PC-9 (cell line): Measurements from ENCODE around the gene FHAD1. TPM values are rescaled to one million over a fixed set of nuclear protein-coding genes. Genes with fewer than 3 reads are reported as not detected.
A peak's percentile ranks its signal among the peaks of the same experiment; 100 is the strongest.

Source experiments
- BruUV-seq: library from RNA; stranded (reverse); fragments of 400-500 nt; replicated peaks from 2 replicates; lab custom pipeline; 2021; lab: Mats Ljungman, UMichigan
- CTCF ChIA-PET: fragments of 300-600 bp; sonication (Branson Sonifier 250); formaldehyde crosslinking; loops from one replicate; lab custom pipeline; 2022; ENCODE audit warnings: antibody characterized with exemption; lab: Charles Lee
- POLR2A ChIA-PET: fragments of 300-600 bp; sonication (Branson Sonifier 250); formaldehyde crosslinking; loops from one replicate; lab custom pipeline; 2022; ENCODE audit warnings: antibody characterized with exemption; ENCODE audit not compliant: unreplicated experiment; lab: Charles Lee
- DNase-seq, 2 experiments: peaks; one replicate each; pipeline versions ENCODE4 v3.0.0 to v3.0.0-alpha.2; 2015 to 2022; ENCODE audit warnings: mixed read lengths in 1 of 2
- H2AFZ ChIP-seq: fragments of 200-600 bp; sonication (generic); 2 replicates; pipeline ENCODE4 v1.8.1; 2017; ENCODE audit warnings: antibody characterized with exemption
- H3F3A ChIP-seq: fragments of 200-600 bp; sonication (generic); 2 replicates; pipeline ENCODE4 v1.8.1; 2017; ENCODE audit warnings: antibody characterized with exemption, mild to moderate bottlenecking, low read depth; ENCODE audit not compliant: insufficient read depth
- H3K27ac ChIP-seq: fragments of 200-600 bp; sonication (generic); 2 replicates; pipeline ENCODE4 v1.6.1; 2016; ENCODE audit warnings: mixed run types
- H3K27me3 ChIP-seq: fragments of 200-600 bp; sonication (generic); 2 replicates; pipeline ENCODE4 v1.6.1; 2016; ENCODE audit warnings: low read depth, mixed run types; ENCODE audit not compliant: insufficient read depth
- H3K36me3 ChIP-seq: fragments of 200-600 bp; sonication (generic); 2 replicates; pipeline ENCODE4 v1.6.1; 2016; ENCODE audit warnings: low read depth, mixed run types
- H3K4me1 ChIP-seq: fragments of 200-600 bp; sonication (generic); replicated peaks from 2 replicates; pipeline ENCODE4 v1.6.1; 2016; ENCODE audit warnings: mixed run types; ENCODE audit not compliant: insufficient read depth
- H3K4me2 ChIP-seq: fragments of 200-600 bp; sonication (generic); 2 replicates; pipeline ENCODE4 v1.6.1; 2017; ENCODE audit warnings: mixed run types
- H3K4me3 ChIP-seq: fragments of 200-600 bp; sonication (generic); 2 replicates; pipeline ENCODE4 v1.6.1; 2016; ENCODE audit warnings: mixed run types
- H3K79me2 ChIP-seq: fragments of 200-600 bp; sonication (generic); 2 replicates; pipeline ENCODE4 v1.6.1; 2017; ENCODE audit warnings: low read depth, mixed run types
- H3K9me2 ChIP-seq: fragments of 200-600 bp; sonication (generic); 2 replicates; pipeline ENCODE4 v1.8.1; 2017; ENCODE audit warnings: mild to moderate bottlenecking; ENCODE audit not compliant: insufficient read depth
- H3K9me3 ChIP-seq: fragments of 200-600 bp; sonication (generic); 2 replicates; pipeline ENCODE4 v1.8.1; 2016; ENCODE audit warnings: low read depth; ENCODE audit not compliant: insufficient read depth
- H4K20me1 ChIP-seq: fragments of 200-600 bp; sonication (generic); 2 replicates; pipeline ENCODE4 v1.8.1; 2017; ENCODE audit not compliant: insufficient read depth
- EZH2 ChIP-seq: fragments of 200-600 bp; sonication (generic); IDR thresholded peaks from 2 replicates; pipeline ENCODE4 v1.8.0; 2017; ENCODE audit warnings: antibody characterized with exemption, low read depth
- intact Hi-C: fragments of 100-400 bp; cut with micrococcal nuclease; formaldehyde crosslinking; loops from one replicate; pipeline ENCODE4 v1.10.0; 2022; ENCODE audit not compliant: unreplicated experiment
- total RNA-seq: library from RNA; stranded (reverse); gene quantifications from 2 replicates; pipeline ENCODE4 v1.2.3, GENCODE V29; 2021
- TF ChIP-seq, protein P1 (sequence below): fragments of 200-600 bp; sonication (generic); conservative IDR thresholded peaks from 2 replicates; pipeline ENCODE4 v1.6.1; 2017; ENCODE audit warnings: mixed run types, antibody characterized with exemption, mild to moderate bottlenecking, moderate library complexity

The FHAD1 gene
- total RNA-seq, 1 experiment from 2014 or later: 6.9 TPM

DNA sequence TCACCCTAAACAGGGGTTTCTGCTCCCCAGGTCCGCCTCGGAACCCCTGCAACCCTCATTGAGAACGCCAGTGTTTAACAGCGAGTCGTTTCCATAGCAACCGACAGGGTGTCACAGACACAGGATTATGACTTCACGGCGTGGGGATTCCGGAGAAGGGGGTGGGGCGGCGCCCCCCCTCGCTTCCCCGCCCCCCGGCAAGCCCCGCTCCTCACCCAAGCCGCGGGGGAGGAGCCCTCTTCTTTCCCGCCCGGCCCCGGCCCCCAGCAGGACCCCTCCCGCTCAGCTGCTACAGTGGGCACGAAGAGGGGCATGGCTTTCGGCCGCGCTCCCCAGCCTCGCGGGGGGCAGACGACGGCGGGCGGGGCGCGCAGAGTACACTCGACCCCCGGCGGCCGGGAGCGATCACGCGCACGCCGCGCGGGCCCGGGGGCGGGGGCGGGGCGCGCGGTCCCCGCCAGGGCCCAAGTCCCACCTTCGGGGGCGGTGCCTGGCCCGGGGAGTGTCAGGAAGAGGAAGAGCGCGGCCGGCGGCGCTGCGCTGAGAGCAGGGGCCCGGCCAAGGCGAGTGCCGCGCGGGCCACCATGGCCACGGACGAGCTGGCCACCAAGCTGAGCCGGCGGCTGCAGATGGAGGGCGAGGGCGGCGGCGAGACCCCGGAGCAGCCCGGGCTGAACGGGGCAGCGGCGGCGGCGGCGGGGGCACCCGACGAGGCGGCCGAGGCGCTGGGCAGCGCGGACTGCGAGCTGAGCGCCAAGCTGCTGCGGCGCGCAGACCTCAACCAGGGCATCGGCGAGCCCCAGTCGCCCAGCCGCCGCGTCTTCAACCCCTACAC is 162.6 kb downstream of the FHAD1 start, which contains the start of gene EFHD2:
EFHD2 (plus strand) TSS at position 501 of the 835 bp plus-strand sequence; CDS start at position 585, 84 bp downstream.
- Histone ChIP-seq H3K36me3 (no peaks in the 10 kb centered on the region), H3K9me2 (no peaks in the 10 kb centered on the region), H3F3A (peaks cover 11% of the 10 kb centered on the region; the same call in 1 of the 2 replicates), H3K79me2 (peaks cover 46% of the 10 kb centered on the region), H4K20me1 (peaks cover 6% of the 10 kb centered on the region), H2AFZ (peak within 1 kb of the TSS; percentile 52; the same call in 1 of the 2 replicates), H3K27ac (peak within 1 kb of the TSS; percentile 34; the same call in 1 of the 2 replicates), H3K4me2 (peak within 1 kb of the TSS; percentile 94), H3K9me3 (no peaks in the 10 kb centered on the region), H3K27me3 (no peaks in the 10 kb centered on the region), H3K4me1 (peaks cover 16% of the 10 kb centered on the region), H3K4me3 (peak within 1 kb of the TSS; percentile 75)
- peak; percentile 42 to 80 for DNase-seq
- intact Hi-C loops: no loop called here
- no TSS peak for BruUV-seq
- ChIA-PET POLR2A (interaction anchor here (0.5 to 0.7 kb wide), 3 partner anchors 17 to 86 kb away, joined by 4 read pairs; no protein-coding TSS in a partner anchor), CTCF (interaction anchor here (0.6 kb wide), 1 partner anchor 125 kb away, joined by 3 read pairs; no protein-coding TSS in a partner anchor)
- no peak for TF ChIP-seq EZH2
- TF ChIP-seq, protein P1, sequence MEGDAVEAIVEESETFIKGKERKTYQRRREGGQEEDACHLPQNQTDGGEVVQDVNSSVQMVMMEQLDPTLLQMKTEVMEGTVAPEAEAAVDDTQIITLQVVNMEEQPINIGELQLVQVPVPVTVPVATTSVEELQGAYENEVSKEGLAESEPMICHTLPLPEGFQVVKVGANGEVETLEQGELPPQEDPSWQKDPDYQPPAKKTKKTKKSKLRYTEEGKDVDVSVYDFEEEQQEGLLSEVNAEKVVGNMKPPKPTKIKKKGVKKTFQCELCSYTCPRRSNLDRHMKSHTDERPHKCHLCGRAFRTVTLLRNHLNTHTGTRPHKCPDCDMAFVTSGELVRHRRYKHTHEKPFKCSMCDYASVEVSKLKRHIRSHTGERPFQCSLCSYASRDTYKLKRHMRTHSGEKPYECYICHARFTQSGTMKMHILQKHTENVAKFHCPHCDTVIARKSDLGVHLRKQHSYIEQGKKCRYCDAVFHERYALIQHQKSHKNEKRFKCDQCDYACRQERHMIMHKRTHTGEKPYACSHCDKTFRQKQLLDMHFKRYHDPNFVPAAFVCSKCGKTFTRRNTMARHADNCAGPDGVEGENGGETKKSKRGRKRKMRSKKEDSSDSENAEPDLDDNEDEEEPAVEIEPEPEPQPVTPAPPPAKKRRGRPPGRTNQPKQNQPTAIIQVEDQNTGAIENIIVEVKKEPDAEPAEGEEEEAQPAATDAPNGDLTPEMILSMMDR: no peak

- Histone ChIP-seq H3K27me3 (no peaks in the 10 kb centered on the region), H3F3A (peaks cover 18% of the 10 kb centered on the region), H3K27ac (peak overlapping the region; percentile 34; the same call in 1 of the 2 replicates), H3K4me2 (peak overlapping the region; percentile 94), H4K20me1 (peaks cover 10% of the 10 kb centered on the region), H3K79me2 (peaks cover 54% of the 10 kb centered on the region), H2AFZ (no peak overlapping the region), H3K9me3 (no peaks in the 10 kb centered on the region), H3K9me2 (no peaks in the 10 kb centered on the region), H3K4me1 (peaks cover 22% of the 10 kb centered on the region), H3K4me3 (peak overlapping the region; percentile 75), H3K36me3 (0 out of 2 replicates have a peak, but pooled peaks cover 2% of the 10 kb centered on the region)
- intact Hi-C loops: no loop called here
- TF ChIP-seq, protein P1: no peak
- no peak for TF ChIP-seq EZH2
- CTCF ChIA-PET: interaction anchor here (0.6 kb wide), 1 partner anchor 125 kb away, joined by 3 read pairs; no protein-coding TSS in a partner anchor
- DNase-seq: no peak
- POLR2A ChIA-PET: interaction anchor here (0.5 to 0.7 kb wide), 2 partner anchors 60 to 87 kb away, joined by 4 read pairs; no protein-coding TSS in a partner anchor
- no TSS peak for BruUV-seq
Observed at GRCh38 chr1:15410223-15410883, 163.3 kb downstream of the FHAD1 start.

GRCh38 chr1:15410884-15411245 is 163.8 kb downstream of the FHAD1 start:
- peaks cover 23% of the 10 kb centered on the region for H3F3A ChIP-seq
- CTCF ChIA-PET: no interaction called here

More at GRCh38 chr1:15410884-15411245, 163.8 kb downstream of the FHAD1 start:
- POLR2A ChIA-PET: no interaction called here
- TF ChIP-seq, protein P1: no peak
- no peak for TF ChIP-seq EZH2
- no peaks in the 10 kb centered on the region for H3K9me2 ChIP-seq
- peaks cover 27% of the 10 kb centered on the region for H3K4me1 ChIP-seq
- no peaks in the 10 kb centered on the region for H3K9me3 ChIP-seq
- H4K20me1 ChIP-seq: peaks cover 10% of the 10 kb centered on the region
- 0 out of 2 replicates have a peak, but pooled peaks cover 6% of the 10 kb centered on the region for H3K36me3 ChIP-seq
- peak overlapping the region; percentile 94 for H3K4me2 ChIP-seq
- peak overlapping the region; percentile 57; the same call in 1 of the 2 replicates for H3K27ac ChIP-seq
- DNase-seq: no peak
- no peaks in the 10 kb centered on the region for H3K27me3 ChIP-seq
- BruUV-seq: no TSS peak
- H3K4me3 ChIP-seq: peak overlapping the region; percentile 75
- H2AFZ ChIP-seq: no peak overlapping the region
- H3K79me2 ChIP-seq: peaks cover 58% of the 10 kb centered on the region
- intact Hi-C loops: no loop called here
